ENCODE results near the gene CYB5D1.

Gene CYB5D1

DNA sequence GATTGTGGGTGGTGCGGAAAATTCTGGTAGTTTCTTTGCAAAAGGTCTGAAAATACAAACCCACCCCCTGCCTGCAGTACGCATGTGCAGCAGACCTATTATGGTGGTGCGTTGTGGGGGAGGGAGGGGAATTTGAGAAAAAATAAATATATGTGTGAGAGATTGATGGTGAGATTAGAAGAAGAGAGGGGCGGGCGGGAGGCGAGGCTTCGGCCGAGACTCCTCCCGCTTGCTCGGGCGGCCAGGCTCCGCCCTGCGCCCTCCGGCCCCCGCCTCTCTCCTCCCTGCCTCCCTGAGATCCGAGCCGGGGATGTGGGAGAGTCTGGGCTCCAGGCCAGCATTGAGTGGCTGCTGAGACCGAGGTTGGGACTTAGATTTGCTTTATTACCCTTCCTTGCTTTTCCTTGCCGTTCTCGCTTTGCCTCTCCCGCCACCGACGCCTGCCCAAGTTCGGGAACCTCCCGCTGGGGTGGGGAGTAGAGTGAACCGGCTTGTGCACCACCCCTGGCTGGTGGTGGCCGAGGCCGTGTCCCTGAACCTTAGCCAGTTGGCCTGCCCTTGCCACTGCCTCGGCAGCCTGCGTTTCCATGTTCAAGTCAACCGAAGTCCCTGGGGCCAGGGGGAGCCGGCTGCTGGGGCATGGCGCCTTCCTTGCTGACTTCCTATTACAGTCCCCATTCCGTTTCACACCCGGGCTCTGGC, 29.8 kb downstream of the CYB5D1 start:
- TF ChIP-seq, protein P1, sequence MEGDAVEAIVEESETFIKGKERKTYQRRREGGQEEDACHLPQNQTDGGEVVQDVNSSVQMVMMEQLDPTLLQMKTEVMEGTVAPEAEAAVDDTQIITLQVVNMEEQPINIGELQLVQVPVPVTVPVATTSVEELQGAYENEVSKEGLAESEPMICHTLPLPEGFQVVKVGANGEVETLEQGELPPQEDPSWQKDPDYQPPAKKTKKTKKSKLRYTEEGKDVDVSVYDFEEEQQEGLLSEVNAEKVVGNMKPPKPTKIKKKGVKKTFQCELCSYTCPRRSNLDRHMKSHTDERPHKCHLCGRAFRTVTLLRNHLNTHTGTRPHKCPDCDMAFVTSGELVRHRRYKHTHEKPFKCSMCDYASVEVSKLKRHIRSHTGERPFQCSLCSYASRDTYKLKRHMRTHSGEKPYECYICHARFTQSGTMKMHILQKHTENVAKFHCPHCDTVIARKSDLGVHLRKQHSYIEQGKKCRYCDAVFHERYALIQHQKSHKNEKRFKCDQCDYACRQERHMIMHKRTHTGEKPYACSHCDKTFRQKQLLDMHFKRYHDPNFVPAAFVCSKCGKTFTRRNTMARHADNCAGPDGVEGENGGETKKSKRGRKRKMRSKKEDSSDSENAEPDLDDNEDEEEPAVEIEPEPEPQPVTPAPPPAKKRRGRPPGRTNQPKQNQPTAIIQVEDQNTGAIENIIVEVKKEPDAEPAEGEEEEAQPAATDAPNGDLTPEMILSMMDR (IDR thresholded peaks at IDR 0.05; ENCODE audit: low read depth, low read length) = no peak
- peak; percentile 99 for DNase-seq (ENCODE audit: low read depth, low spot score)
- H3K4me3 ChIP-seq (ENCODE audit: low read depth, low read length) = peak overlapping the region; percentile 79
- in situ Hi-C loops (cut with HindIII; ENCODE audit: low sequenced_read_pairs) = no loop called here

DNA sequence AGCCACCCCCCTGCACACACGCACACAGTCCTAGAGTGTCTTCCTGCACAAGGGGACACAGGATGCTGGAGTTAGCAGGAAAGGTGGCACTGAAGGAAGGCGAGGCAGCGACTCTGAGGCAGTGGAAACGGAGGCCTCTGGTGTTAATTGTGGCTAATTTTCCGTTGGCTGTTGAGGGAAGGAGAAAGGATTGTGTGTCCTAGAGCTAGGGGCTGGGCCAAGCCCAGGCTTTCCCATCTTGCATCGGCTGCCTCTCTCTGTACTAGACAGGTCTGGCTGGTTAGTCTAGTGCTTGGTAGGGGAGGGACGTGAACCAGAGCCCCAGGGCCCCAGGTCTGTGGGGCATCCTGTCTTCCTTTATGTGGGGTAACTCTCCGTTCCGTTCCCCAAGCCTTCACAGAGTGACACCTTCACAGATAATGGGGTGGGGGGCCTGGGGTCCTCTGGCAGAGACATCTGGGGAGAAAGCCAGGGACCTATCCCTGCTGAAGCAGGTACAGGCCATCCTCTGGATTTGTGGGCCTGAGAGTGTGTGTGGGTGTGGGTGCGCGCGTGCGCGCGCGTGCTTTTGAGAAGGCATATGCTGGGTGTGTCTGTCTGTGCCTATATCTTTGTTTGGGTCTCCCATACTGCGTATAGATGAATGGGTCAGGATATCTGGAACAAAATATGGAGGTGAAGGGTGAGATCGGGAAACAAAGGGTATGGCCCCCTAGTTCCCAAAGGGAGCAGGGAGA, 30.5 kb downstream of the CYB5D1 start, which contains the start of gene CHD3:
TSS of gene CHD3 (plus strand) at position 606 of the 737 bp plus-strand sequence. CDS start 212 bp downstream, outside the sequence.
- in situ Hi-C loops (cut with HindIII; ENCODE audit: low sequenced_read_pairs) = no loop called here
- H3K4me3 ChIP-seq (ENCODE audit: low read depth, low read length) = peak within 1 kb of the TSS; percentile 43
- TF ChIP-seq, protein P1 (IDR thresholded peaks at IDR 0.05; ENCODE audit: low read depth, low read length) = no peak
- DNase-seq (ENCODE audit: low read depth, low spot score) = peak; percentile 24

DNA sequence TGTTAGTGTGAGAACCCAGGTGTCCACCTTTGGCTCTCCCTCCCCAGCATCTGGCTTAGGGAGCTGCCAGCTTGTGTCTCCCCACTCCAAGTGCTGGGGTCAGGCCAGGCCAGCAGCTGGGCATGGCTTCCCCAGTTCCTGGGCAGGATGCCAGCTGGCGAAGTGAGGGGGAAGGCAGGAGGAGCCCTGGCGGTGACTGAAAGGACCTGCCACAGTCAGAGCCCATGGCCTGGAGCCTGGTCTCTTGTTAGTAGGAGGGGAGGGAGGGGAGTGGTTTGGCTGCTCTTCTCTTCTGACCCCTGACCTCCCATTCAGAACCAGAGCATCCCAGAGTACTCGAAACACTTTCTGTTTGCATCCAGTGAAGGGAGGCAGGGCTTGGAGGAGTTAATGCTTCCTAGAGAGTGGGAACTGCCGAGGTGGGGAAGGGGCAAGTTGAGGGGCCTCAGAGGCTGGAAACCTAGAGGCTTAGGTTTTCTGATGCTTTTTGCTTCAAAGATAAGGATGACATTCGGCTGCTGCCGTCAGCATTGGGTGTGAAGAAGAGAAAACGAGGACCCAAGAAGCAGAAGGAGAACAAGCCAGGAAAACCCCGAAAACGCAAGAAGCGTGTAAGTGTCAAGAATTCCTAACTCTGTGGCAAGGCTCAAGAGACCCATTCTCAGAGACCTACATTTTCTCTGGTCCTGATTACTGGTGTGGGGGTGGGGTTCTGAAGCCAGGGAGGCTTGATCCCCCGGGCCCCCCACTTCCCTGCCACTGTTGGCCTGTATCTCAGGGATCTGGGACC, 31.6 kb downstream of the CYB5D1 start:
- peak; percentile 85 for DNase-seq (ENCODE audit: low read depth, low spot score)
- TF ChIP-seq, protein P1 (IDR thresholded peaks at IDR 0.05; ENCODE audit: low read depth, low read length) = peak; percentile 40
- in situ Hi-C loops (cut with HindIII; ENCODE audit: low sequenced_read_pairs) = no loop called here
- H3K4me3 ChIP-seq (ENCODE audit: low read depth, low read length) = no peak overlapping the region

DNA sequence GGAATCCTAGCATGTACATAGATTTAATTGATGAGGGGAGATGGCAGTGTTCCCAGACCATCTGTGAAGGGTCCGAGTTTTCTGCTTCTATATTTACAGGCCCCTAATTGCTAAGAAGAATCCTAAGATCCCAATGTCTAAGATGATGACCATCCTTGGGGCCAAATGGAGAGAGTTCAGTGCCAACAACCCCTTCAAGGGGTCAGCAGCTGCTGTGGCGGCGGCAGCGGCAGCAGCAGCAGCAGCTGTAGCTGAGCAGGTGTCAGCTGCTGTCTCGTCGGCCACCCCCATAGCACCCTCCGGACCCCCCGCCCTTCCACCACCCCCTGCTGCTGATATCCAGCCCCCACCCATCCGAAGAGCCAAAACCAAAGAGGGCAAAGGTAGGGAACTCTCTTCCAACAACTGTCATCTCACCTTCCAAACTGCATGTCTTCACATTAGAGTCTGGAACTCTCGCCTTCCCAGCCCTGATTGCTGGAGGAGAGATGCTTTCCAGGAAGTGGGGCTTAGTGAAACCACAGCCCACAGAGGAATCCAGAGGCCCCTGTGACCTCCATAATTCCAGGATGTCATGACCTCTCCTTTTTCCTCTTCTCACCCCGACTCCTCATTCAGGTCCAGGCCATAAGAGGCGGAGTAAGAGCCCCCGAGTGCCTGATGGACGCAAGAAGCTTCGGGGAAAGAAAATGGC, 35.5 kb downstream of the CYB5D1 start:
- H3K4me3 ChIP-seq (ENCODE audit: low read depth, low read length) = no peak overlapping the region
- TF ChIP-seq, protein P1 (IDR thresholded peaks at IDR 0.05; ENCODE audit: low read depth, low read length) = no peak
- in situ Hi-C loops (cut with HindIII; ENCODE audit: low sequenced_read_pairs) = no loop called here
- DNase-seq (ENCODE audit: low read depth, low spot score) = no peak

DNA sequence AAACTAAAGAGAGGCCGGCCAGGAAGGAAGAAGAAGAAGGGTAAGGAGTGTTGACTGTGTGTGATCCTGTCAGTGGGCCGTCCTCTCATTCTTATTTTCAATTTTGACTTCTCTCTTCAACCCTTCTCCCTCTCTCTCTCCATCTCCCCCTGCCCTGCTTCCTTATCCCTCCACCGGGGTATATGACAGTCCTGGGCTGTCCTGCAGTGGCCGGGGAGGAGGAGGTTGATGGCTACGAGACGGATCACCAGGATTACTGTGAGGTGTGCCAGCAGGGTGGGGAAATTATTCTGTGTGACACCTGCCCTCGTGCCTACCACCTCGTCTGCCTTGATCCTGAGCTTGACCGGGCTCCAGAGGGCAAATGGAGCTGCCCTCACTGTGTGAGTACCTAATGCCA, 36.4 kb downstream of the CYB5D1 start:
- in situ Hi-C loops (cut with HindIII; ENCODE audit: low sequenced_read_pairs) = no loop called here
- no peak for DNase-seq (ENCODE audit: low read depth, low spot score)

More for the DNA sequence above, 36.4 kb downstream of the CYB5D1 start:
- no peak overlapping the region for H3K4me3 ChIP-seq (ENCODE audit: low read depth, low read length)
- TF ChIP-seq, protein P1 (IDR thresholded peaks at IDR 0.05; ENCODE audit: low read depth, low read length) = no peak
